Measurements from ENCODE around the gene PRLH. TPM values are rescaled to one million over a fixed set of nuclear protein-coding genes. Genes with fewer than 3 reads are reported as not detected.
"Not testable (repeated sequence)": the region's sequence is repeated elsewhere in the genome, so short reads cannot be mapped to it uniquely, and the experiment has no call there.

PRLH gene
- total and polyA plus RNA-seq, 3 donors from 2014 or later = not detected

DNA sequence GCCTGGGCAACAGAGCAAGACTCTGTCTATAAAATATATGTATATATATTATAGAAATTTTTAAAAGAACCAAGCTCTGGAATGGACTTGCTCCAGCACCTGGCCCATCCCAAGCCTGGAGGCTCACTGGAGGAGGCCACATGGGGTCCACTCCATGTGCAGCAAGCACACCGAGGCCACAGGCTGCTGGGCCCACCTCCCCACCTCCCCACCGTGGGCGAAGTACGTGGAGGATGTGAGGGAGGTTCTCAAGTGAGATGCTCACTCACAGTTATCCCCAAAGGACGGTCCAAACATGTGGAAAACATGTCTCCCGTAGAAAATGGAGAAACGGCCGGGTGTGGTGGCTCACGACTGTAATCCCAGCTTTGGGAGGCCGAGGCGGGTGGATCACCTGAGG lies 38.0 kb downstream of the PRLH start:
- intact Hi-C loops (cut with DNase I; ENCODE audit: low total_unique reads) = no loop called here
- TF ChIP-seq POLR2A (IDR thresholded peaks at IDR 0.05) = no peak
- TF ChIP-seq, protein P1, sequence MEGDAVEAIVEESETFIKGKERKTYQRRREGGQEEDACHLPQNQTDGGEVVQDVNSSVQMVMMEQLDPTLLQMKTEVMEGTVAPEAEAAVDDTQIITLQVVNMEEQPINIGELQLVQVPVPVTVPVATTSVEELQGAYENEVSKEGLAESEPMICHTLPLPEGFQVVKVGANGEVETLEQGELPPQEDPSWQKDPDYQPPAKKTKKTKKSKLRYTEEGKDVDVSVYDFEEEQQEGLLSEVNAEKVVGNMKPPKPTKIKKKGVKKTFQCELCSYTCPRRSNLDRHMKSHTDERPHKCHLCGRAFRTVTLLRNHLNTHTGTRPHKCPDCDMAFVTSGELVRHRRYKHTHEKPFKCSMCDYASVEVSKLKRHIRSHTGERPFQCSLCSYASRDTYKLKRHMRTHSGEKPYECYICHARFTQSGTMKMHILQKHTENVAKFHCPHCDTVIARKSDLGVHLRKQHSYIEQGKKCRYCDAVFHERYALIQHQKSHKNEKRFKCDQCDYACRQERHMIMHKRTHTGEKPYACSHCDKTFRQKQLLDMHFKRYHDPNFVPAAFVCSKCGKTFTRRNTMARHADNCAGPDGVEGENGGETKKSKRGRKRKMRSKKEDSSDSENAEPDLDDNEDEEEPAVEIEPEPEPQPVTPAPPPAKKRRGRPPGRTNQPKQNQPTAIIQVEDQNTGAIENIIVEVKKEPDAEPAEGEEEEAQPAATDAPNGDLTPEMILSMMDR (IDR thresholded peaks at IDR 0.05) = no peak
- Histone ChIP-seq H3K27ac (no peak overlapping the region), H3K9me3 (no peaks in the 10 kb centered on the region), H3K4me1 (no peaks in the 10 kb centered on the region), H3K36me3 (ENCODE audit: low read depth, missing control alignments) (no peaks in the 10 kb centered on the region), H3K27me3 (no peaks in the 10 kb centered on the region), H3K4me3 (no peak overlapping the region)
- WGBS, 2 donors = 89 to 94% methylated on average over 11 of the region's 11 CpGs
- no peak for DNase-seq

DNA sequence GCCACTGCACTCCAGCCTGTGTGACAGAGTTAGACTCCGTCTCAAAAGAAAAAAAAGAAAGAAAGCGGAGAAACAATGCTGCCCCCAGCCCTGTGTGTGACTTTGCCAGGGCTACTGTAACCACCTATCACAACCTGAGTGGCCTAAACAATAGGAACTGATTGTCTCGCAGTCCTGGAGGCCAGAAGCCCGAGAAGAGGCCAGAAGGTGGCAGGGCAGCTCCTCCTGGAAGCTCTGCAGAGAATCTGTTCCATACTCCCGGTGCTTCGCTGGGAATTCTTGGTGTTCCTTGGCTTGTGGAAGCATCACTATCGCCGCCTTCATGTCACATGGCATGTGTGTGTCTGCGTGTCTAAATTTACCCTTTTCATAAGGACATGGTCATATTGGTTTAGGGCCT lies 38.6 kb downstream of the PRLH start:
- no peak for DNase-seq
- Histone ChIP-seq H3K27me3 (no peaks in the 10 kb centered on the region), H3K27ac (no peak overlapping the region), H3K36me3 (ENCODE audit: low read depth, missing control alignments) (no peaks in the 10 kb centered on the region), H3K4me3 (no peak overlapping the region), H3K4me1 (no peaks in the 10 kb centered on the region), H3K9me3 (no peaks in the 10 kb centered on the region)
- TF ChIP-seq POLR2A (IDR thresholded peaks at IDR 0.05) = no peak
- 87 to 98% methylated on average over 9 of the region's 9 CpGs for WGBS, 2 donors
- intact Hi-C loops (cut with DNase I; ENCODE audit: low total_unique reads) = no loop called here

DNA sequence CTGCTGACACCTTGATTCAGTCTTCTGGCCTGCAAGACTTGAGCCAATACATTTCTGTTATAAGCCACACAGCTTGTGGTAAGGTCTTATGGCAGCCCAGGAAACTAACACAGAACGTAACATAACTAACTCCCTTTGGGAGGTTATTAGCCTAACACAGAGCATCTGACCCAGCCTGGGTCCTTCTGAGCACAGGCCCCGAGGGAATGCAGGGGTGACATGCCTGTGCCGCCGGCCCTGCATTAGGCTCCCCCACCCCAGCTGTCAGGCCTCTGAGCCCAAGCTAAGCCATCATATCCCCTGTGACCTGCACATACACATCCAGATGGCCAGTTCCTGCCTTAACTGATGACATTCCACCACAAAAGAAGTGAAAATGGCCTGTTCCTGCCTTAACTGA lies 40.1 kb downstream of the PRLH start:
- H3K9me3 ChIP-seq; DNase-seq; H3K4me3 ChIP-seq; H3K27ac ChIP-seq; H3K4me1 ChIP-seq; H3K27me3 ChIP-seq; intact Hi-C loops (cut with DNase I; ENCODE audit: low total_unique reads); H3K36me3 ChIP-seq (ENCODE audit: low read depth, missing control alignments): not testable (repeated sequence)
- 93% methylated on average over 4 of the region's 4 CpGs; no CpG with 5 or more reads in 1 of the 2 donors for WGBS, 2 donors

DNA sequence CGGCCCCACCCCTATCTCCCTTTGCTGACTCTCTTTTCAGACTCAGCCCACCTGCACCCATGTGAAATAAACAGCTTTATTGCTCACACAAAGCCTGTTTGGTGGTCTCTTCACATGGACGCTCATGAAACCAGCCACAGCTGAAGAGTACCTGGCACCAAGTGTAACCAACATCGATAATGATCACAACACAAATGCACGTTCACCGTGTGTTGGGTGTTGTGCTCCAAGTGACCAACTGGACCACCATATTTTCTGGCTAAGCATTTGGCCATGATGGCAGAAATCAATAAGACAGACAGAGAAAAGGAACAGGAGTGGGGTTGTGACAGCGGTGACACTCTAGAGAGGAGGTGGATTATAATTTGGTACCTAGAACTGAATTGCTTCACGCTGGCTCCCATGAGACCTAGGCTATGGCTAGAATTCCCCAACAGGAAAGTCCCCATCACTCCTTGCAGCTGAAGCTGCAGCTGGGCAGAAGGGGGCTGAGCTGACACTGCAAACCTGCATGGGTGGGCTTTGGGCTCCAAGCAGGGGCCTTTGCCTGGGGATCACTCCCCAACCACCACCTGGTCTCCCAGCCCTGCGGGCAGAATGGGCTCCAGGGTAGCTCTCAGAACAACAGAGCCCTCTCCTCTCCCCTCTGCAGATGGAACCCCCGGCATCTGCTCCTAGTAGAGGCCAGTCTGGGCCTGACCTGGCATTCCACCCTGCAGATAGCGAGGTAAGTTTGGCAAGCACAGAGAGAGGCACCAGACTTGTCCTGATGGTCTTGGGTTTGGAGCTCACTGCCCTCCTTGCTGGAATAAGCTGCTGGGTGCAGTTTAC lies 46.4 kb downstream of the PRLH start:
- no peak for DNase-seq
- no peaks in the 10 kb centered on the region for H3K36me3 ChIP-seq (ENCODE audit: low read depth, missing control alignments)
- no peaks in the 10 kb centered on the region for H3K9me3 ChIP-seq
- no peak overlapping the region for H3K27ac ChIP-seq
- H3K27me3 ChIP-seq = no peaks in the 10 kb centered on the region
- peaks cover 26% of the 10 kb centered on the region for H3K4me1 ChIP-seq
- no peak overlapping the region for H3K4me3 ChIP-seq
- WGBS, 2 donors = 90 to 96% methylated on average over 8 to 10 of the region's 10 CpGs
- TF ChIP-seq, protein P1 (IDR thresholded peaks at IDR 0.05) = no peak
- no peak for TF ChIP-seq POLR2A (IDR thresholded peaks at IDR 0.05)
- intact Hi-C loops (cut with DNase I; ENCODE audit: low total_unique reads) = no loop called here

DNA sequence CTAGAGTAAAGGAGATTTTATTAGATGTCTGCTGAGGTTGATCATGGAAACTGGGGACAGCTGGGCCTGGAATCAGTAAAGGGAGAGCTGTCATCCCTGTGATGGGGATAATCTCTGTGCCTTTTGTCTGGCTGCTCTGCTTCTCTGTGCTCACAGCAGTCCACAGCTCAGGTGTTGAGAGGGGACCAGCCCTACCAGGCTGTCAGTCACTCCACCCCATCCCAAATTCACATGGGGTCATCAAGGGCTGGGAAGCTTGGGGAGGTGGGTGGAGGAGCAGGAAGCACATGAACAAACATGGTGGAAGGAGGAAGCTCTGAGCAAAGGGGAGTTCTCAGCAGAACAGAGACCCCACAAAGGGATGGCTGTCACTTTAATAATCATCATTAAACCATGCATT lies 47.3 kb downstream of the PRLH start:
- Histone ChIP-seq H3K4me3 (no peak overlapping the region), H3K4me1 (peaks cover 26% of the 10 kb centered on the region), H3K9me3 (no peaks in the 10 kb centered on the region), H3K36me3 (ENCODE audit: low read depth, missing control alignments) (no peaks in the 10 kb centered on the region), H3K27ac (no peak overlapping the region), H3K27me3 (no peaks in the 10 kb centered on the region)
- DNase-seq = no peak
- intact Hi-C loops (cut with DNase I; ENCODE audit: low total_unique reads) = no loop called here
- TF ChIP-seq, protein P1 (IDR thresholded peaks at IDR 0.05) = no peak
- TF ChIP-seq POLR2A (IDR thresholded peaks at IDR 0.05) = no peak
